IMR-90 (cell line): ENCODE results near the gene CMKLR1. TPM values are rescaled to one million over a fixed set of nuclear protein-coding genes. Genes with fewer than 3 reads are reported as not detected.

Source experiments
- ATAC-seq: fragments of 200-7000 bp; cut with Tn5 transposase; 2 replicates; pipeline ENCODE4 v1.9.1; 2020; ENCODE audit warnings: low read depth, mild to moderate bottlenecking, moderate library complexity
- BruUV-seq: library from RNA; stranded (reverse); fragments of 400-500 nt; replicated peaks from 2 replicates; lab custom pipeline; 2021; lab: Mats Ljungman, UMichigan
- CTCF ChIA-PET: fragments of 300-600 bp; formaldehyde crosslinking; extraction: SDS; loops from one replicate; lab custom pipeline; 2021; ENCODE audit warnings: antibody characterized with exemption; lab: Yijun Ruan, JAX
- POLR2A ChIA-PET: fragments of 300-600 bp; sonication (Branson Sonifier 250); formaldehyde crosslinking; loops from one replicate; lab custom pipeline; 2022; ENCODE audit warnings: antibody characterized with exemption; ENCODE audit not compliant: unreplicated experiment; lab: Charles Lee
- DNase-seq: peaks from one replicate; pipeline ENCODE4 v3.0.0; 2013
- H2AFZ ChIP-seq: replicated peaks from 2 replicates; pipeline ENCODE3; 2013; ENCODE audit warnings: low read length, mild to moderate bottlenecking; ENCODE audit not compliant: poor library complexity
- H2AK5ac ChIP-seq: 2 replicates; pipeline ENCODE4 v1.6.1; 2013; ENCODE audit warnings: low read depth, low read length, inconsistent platforms
- H2AK9ac ChIP-seq: replicated peaks from 2 replicates; pipeline ENCODE3; 2013; ENCODE audit warnings: mild to moderate bottlenecking, low read depth, low read length, moderate library complexity; ENCODE audit not compliant: poor library complexity
- H2BK120ac ChIP-seq: 2 replicates; pipeline ENCODE4 v1.6.1; 2013; ENCODE audit warnings: low read depth, low read length, inconsistent platforms
- H2BK15ac ChIP-seq: 3 replicates; pipeline ENCODE4 v1.6.1; 2013; ENCODE audit warnings: low read depth, low read length, inconsistent platforms
- H2BK20ac ChIP-seq: 2 replicates; pipeline ENCODE4 v1.6.1; 2013; ENCODE audit warnings: low read depth, mild to moderate bottlenecking, inconsistent platforms, low read length, moderate library complexity
- H2BK5ac ChIP-seq: 2 replicates; pipeline ENCODE4 v1.6.1; 2013; ENCODE audit warnings: mild to moderate bottlenecking, low read depth, low read length, inconsistent platforms; ENCODE audit not compliant: poor library complexity, severe bottlenecking
- H3K14ac ChIP-seq: replicated peaks from 2 replicates; pipeline ENCODE4 v1.6.1; 2013; ENCODE audit warnings: low read depth, low read length, inconsistent platforms
- H3K18ac ChIP-seq: 2 replicates; pipeline ENCODE4 v1.6.1; 2013; ENCODE audit warnings: low read depth, low read length, control low read depth
- H3K23ac ChIP-seq: 2 replicates; pipeline ENCODE4 v1.6.1; 2013; ENCODE audit warnings: low read depth, low read length, inconsistent platforms
- H3K27ac ChIP-seq: 2 replicates; pipeline ENCODE4 v1.5.1; 2013; ENCODE audit warnings: mild to moderate bottlenecking, control low read depth, low read length; ENCODE audit not compliant: insufficient read depth
- H3K27me3 ChIP-seq: 2 replicates; pipeline ENCODE4 v1.6.1; 2013; ENCODE audit warnings: low read length; ENCODE audit not compliant: control insufficient read depth, insufficient read depth
- H3K36me3 ChIP-seq: 2 replicates; pipeline ENCODE4 v1.6.1; 2013; ENCODE audit warnings: low read length, mixed read lengths; ENCODE audit not compliant: control insufficient read depth, insufficient read depth
- H3K4ac ChIP-seq: 2 replicates; pipeline ENCODE4 v1.6.1; 2013; ENCODE audit warnings: low read depth, low read length, inconsistent platforms
- H3K4me1 ChIP-seq: 2 replicates; pipeline ENCODE4 v1.6.1; 2013; ENCODE audit warnings: low read length, mixed read lengths; ENCODE audit not compliant: control insufficient read depth, insufficient read depth
- H3K4me2 ChIP-seq: 2 replicates; pipeline ENCODE4 v1.6.1; 2013; ENCODE audit warnings: low read depth, mild to moderate bottlenecking, control low read depth, low read length, moderate library complexity
- H3K4me3 ChIP-seq: 2 replicates; pipeline ENCODE4 v1.5.1; 2013; ENCODE audit warnings: low read depth, mild to moderate bottlenecking, control low read depth, low read length, moderate library complexity; ENCODE audit not compliant: insufficient read depth
- H3K56ac ChIP-seq: 2 replicates; pipeline ENCODE4 v1.6.1; 2013; ENCODE audit warnings: low read length, inconsistent platforms; ENCODE audit not compliant: insufficient read depth; ENCODE audit errors: extremely low read depth
- H3K79me1 ChIP-seq, 2 experiments: 2 replicates each; pipeline ENCODE4 v1.6.1; 2013; ENCODE audit warnings: low read length in 2 of 2, inconsistent platforms in 1 of 2, low read depth in 1 of 2
- H3K9ac ChIP-seq: 2 replicates; pipeline ENCODE4 v1.6.1; 2013; ENCODE audit warnings: low read depth, low read length, control low read depth
- H3K9me1 ChIP-seq: 2 replicates; pipeline ENCODE4 v1.6.1; 2013; ENCODE audit warnings: low read length, inconsistent platforms; ENCODE audit not compliant: insufficient read depth
- H3K9me3 ChIP-seq: 2 replicates; pipeline ENCODE4 v1.6.1; 2013; ENCODE audit warnings: low read length; ENCODE audit not compliant: control insufficient read depth, insufficient read depth
- H4K20me1 ChIP-seq: 2 replicates; pipeline ENCODE4 v1.6.1; 2013; ENCODE audit warnings: low read length, inconsistent platforms; ENCODE audit not compliant: insufficient read depth
- H4K5ac ChIP-seq: 2 replicates; pipeline ENCODE4 v1.6.1; 2013; ENCODE audit warnings: mild to moderate bottlenecking, low read depth, low read length, control low read depth
- H4K8ac ChIP-seq, 2 experiments: 2 replicates each; pipeline ENCODE4 v1.6.1; 2013; ENCODE audit warnings: low read depth in 2 of 2, low read length in 2 of 2, control low read depth in 1 of 2, inconsistent platforms in 1 of 2
- H4K91ac ChIP-seq: 2 replicates; pipeline ENCODE4 v1.6.1; 2013; ENCODE audit warnings: low read depth, low read length, inconsistent platforms; ENCODE audit not compliant: insufficient read depth
- BHLHE40 ChIP-seq: fragments of 150-350 bp; IDR thresholded peaks from 2 replicates; pipeline ENCODE4 v1.6.1; 2016; ENCODE audit warnings: mild to moderate bottlenecking, low read depth, low read length
- CEBPB ChIP-seq: IDR thresholded peaks from 2 replicates; pipeline ENCODE4 v1.6.1; 2012; ENCODE audit warnings: low read depth, low read length, improper control_type of control experiment
- CHD1 ChIP-seq: IDR thresholded peaks from 2 replicates; pipeline ENCODE4 v1.6.1; 2012; ENCODE audit warnings: low read depth, low read length, improper control_type of control experiment
- CTCF ChIP-seq: conservative IDR thresholded peaks from 2 replicates; pipeline ENCODE4 v1.5.1; 2012; ENCODE audit warnings: mild to moderate bottlenecking, low read depth, low read length, improper control_type of control experiment
- ELK1 ChIP-seq: fragments of 150-350 bp; IDR thresholded peaks from 2 replicates; pipeline ENCODE4 v1.6.1; 2016; ENCODE audit warnings: low read depth, mild to moderate bottlenecking, low read length, moderate library complexity, borderline replicate concordance
- FOS ChIP-seq: fragments of 150-350 bp; IDR thresholded peaks from 2 replicates; pipeline ENCODE4 v1.6.1; 2016; ENCODE audit warnings: low read depth, low read length
- MAFK ChIP-seq: IDR thresholded peaks from 2 replicates; pipeline ENCODE4 v1.6.1; 2012; ENCODE audit warnings: low read depth, low read length, improper control_type of control experiment
- MAZ ChIP-seq: IDR thresholded peaks from 2 replicates; pipeline ENCODE4 v1.6.1; 2012; ENCODE audit warnings: low read depth, mild to moderate bottlenecking, low read length, improper control_type of control experiment, moderate library complexity, borderline replicate concordance
- MXI1 ChIP-seq: IDR thresholded peaks from 2 replicates; pipeline ENCODE4 v1.6.1; 2012; ENCODE audit warnings: low read depth, mild to moderate bottlenecking, low read length, moderate library complexity, borderline replicate concordance
- NFE2L2 ChIP-seq: fragments of 150-350 bp; IDR thresholded peaks from 2 replicates; pipeline ENCODE4 v1.6.1; 2016; ENCODE audit warnings: low read depth, mild to moderate bottlenecking, low read length
- POLR2A ChIP-seq: IDR thresholded peaks from 2 replicates; pipeline ENCODE4 v1.6.1; 2012; ENCODE audit warnings: mild to moderate bottlenecking, low read depth, low read length
- RAD21 ChIP-seq: IDR thresholded peaks from 2 replicates; pipeline ENCODE4 v1.6.1; 2012; ENCODE audit warnings: low read length, improper control_type of control experiment
- RCOR1 ChIP-seq: IDR thresholded peaks from 2 replicates; pipeline ENCODE4 v1.6.1; 2012; ENCODE audit warnings: mild to moderate bottlenecking, low read length, improper control_type of control experiment; ENCODE audit not compliant: insufficient replicate concordance
- RFX5 ChIP-seq: IDR thresholded peaks from 2 replicates; pipeline ENCODE4 v1.8.0; 2012; ENCODE audit warnings: low read depth, mild to moderate bottlenecking, low read length, moderate library complexity
- SMC3 ChIP-seq: fragments of 150-350 bp; IDR thresholded peaks from 2 replicates; pipeline ENCODE4 v1.6.1; 2016; ENCODE audit warnings: low read depth, mild to moderate bottlenecking, antibody characterized with exemption, low read length, moderate library complexity
- USF2 ChIP-seq: fragments of 150-350 bp; IDR thresholded peaks from 2 replicates; pipeline ENCODE4 v1.6.1; 2017; ENCODE audit warnings: mild to moderate bottlenecking, antibody characterized with exemption, low read length, low read depth
- WGBS, 2 experiments: methylation state at CpG; one replicate each; pipeline versions ENCODE4 v1.1.5 to v1.1.7; 2013; ENCODE audit warnings: missing lambda C conversion rate in 2 of 2; ENCODE audit not compliant: insufficient read length in 1 of 2; ENCODE audit errors: extremely low coverage in 2 of 2; 5-methylcytosine and 5-hydroxymethylcytosine counted together
- dilution Hi-C: fragments of 300-500 bp; cut with HindIII; formaldehyde crosslinking; loops from one replicate; pipeline ENCODE4 v1.14.3; 2018; ENCODE audit warnings: low sequenced_read_pairs; ENCODE audit not compliant: unreplicated experiment
- in situ Hi-C: fragments of 300-500 bp; cut with MboI; formaldehyde crosslinking; loops from 3 replicates; pipeline ENCODE4 v1.14.3; 2019; ENCODE audit warnings: low sequenced_read_pairs, inconsistent platforms, mixed read lengths
- intact Hi-C: fragments of 100-400 bp; cut with micrococcal nuclease; formaldehyde crosslinking; loops from 2 replicates; pipeline ENCODE4 v1.10.0; 2022
- polyA plus RNA-seq, 3 experiments: library from polyadenylated mRNA; depleted of rRNA; stranded (reverse); fragments of >200 nt; gene quantifications; 2 replicates each; pipeline ENCODE4 v1.2.3, GENCODE V29; 2012; ENCODE audit warnings: low replicate concordance in 1 of 3
- total RNA-seq: library from RNA; depleted of rRNA; stranded (reverse); fragments of >200 nt; gene quantifications from 2 replicates; pipeline ENCODE4 v1.2.3, GENCODE V29; 2012

CMKLR1 gene
- total and polyA plus RNA-seq, 2 of the 4 experiments (the other 2 are of a cell fraction): not detected

- Histone ChIP-seq H3K4me3 (no peak overlapping the region), H3K27ac (no peak overlapping the region), H3K56ac (no peak overlapping the region), H3K27me3 (0 out of 2 replicates have a peak, but pooled peaks cover 2% of the 10 kb centered on the region), H3K79me1 (no peaks in the 10 kb centered on the region), H4K20me1 (no peaks in the 10 kb centered on the region), H3K9me3 (no peaks in the 10 kb centered on the region), H3K9me1 (no peaks in the 10 kb centered on the region), H2BK20ac (no peak overlapping the region), H2BK5ac (no peak overlapping the region), H2BK15ac (no peak overlapping the region), H3K23ac (no peak overlapping the region), H2AK5ac (no peak overlapping the region), H2BK120ac (no peak overlapping the region), H3K4me1 (no peaks in the 10 kb centered on the region), H4K8ac (no peak overlapping the region), H3K14ac (no peak overlapping the region), H3K36me3 (no peaks in the 10 kb centered on the region), H2AFZ (no peak overlapping the region), H3K4me2 (no peak overlapping the region), H2AK9ac (no peak overlapping the region), H3K9ac (no peak overlapping the region), H4K91ac (no peak overlapping the region), H3K4ac (no peak overlapping the region), H4K5ac (no peak overlapping the region), H3K18ac (no peak overlapping the region)
- no peak for DNase-seq
- TF ChIP-seq POLR2A (no peak), RAD21 (no peak), MAFK (no peak), FOS (no peak), CEBPB (no peak), MXI1 (no peak), CHD1 (no peak), CTCF (no peak), BHLHE40 (no peak), USF2 (no peak), NFE2L2 (no peak), SMC3 (no peak), RCOR1 (no peak), MAZ (no peak), ELK1 (no peak), RFX5 (no peak)
- CTCF ChIA-PET: interaction anchor here (0.6 kb wide), 1 partner anchor 19 kb away, joined by 3 read pairs; no protein-coding TSS in a partner anchor
- no peak for ATAC-seq
- POLR2A ChIA-PET: no interaction called here
- intact Hi-C loops (no loop called here), in situ Hi-C loops (no loop called here), dilution Hi-C loops (no loop called here)
- WGBS, 2 experiments: no CpG with 5 or more reads among the region's 1 CpG
- BruUV-seq: no TSS peak
Observed at GRCh38 chr12:108323581-108323980, 15.5 kb downstream of the CMKLR1 start.
